Measurements from ENCODE around the gene SARDH. TPM values are rescaled to one million over a fixed set of nuclear protein-coding genes. Genes with fewer than 3 reads are reported as not detected.

Gene SARDH
- total RNA-seq, 4 donors from 2014 or later, result 2.9 to 16.4 (median 5.9) TPM

DNA sequence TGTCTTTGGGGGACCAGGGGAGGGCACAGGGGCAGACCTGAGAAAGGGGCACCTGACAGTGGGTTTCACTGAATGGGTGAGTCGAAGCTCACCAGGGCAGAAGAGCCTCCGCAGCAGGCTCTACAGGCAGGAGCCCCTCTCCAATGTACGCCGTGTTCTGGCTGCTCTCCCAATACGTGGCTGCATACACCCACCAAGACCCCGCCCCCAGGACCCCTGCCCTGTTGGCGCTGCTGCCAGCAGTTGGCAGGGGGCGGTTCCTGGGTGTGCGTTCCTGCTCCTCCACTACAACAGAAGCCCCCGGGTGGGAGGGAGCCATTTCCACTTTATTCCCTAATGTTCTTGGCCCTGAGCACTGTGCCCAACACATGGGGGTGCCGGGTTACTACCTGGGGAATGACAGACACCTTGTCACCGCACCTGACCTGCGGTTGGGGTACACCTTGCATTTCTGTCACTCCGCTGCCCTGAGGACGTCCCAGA, 30.3 kb downstream of the SARDH start:
- Histone ChIP-seq H3K9me3 (no peaks in the 10 kb centered on the region), H3K27ac (peak overlapping the region in 3 of 4 donors; percentile 53 to 74 (median 71)), H3K4me1 (peaks cover 0 to 32% (median 5%) of the 10 kb centered on the region in 4 donors), H3K36me3 (peaks cover 0 to 12% (median 0%) of the 10 kb centered on the region in 3 donors), H3K27me3 (no peaks in the 10 kb centered on the region), H3K4me3 (no peak overlapping the region)
- no peak for TF ChIP-seq POLR2A (IDR thresholded peaks at IDR 0.05)
- no peak for TF ChIP-seq EP300 (IDR thresholded peaks at IDR 0.05)
- DNase-seq (ENCODE audit: low spot score in 2 of 2), result no peak
- 75 to 80% methylated on average over 15 of the region's 15 CpGs for WGBS, 2 donors

DNA sequence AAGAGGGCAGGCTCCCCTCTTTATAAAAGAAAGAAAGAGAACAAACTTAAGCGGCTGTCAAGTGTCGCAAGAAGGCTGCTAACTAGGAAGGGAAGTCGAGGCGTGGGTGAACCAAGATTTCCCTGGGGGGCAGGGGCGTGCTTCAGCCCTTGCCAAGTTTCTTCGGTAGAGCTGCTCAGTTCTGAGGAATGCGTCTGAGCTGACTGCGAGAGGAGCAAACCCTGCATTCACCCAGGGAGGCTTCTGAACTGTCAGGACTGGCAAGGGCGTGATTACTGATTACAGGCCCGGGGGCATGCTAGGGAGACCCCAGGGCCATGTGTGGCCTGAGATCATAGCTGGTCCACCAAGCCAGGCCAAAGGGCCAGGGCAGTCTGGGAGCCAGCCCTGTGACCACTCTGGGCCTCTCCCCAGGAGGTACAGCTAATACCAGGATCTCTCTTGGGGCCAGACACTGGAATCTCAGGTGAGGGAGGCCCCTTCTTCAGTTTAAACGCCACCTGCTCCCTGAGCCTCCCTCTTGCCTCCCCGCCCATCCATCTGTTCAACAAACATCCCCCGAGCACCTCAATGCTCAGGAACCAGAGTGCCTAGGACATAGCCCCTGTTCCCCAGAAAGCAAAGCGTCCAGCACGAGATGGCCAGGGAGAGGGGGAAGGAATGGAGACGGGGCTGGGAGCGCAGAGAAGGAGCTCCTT, 30.9 kb downstream of the SARDH start:
- peaks cover 0 to 38% (median 10%) of the 10 kb centered on the region in 4 donors for H3K4me1 ChIP-seq
- H3K9me3 ChIP-seq, result no peaks in the 10 kb centered on the region
- H3K36me3 ChIP-seq, result peaks cover 0 to 7% (median 0%) of the 10 kb centered on the region in 3 donors
- peak in 1 of 2 donors; percentile 40 for DNase-seq (ENCODE audit: low spot score in 2 of 2)
- WGBS, 2 donors, result 58 to 62% methylated on average over 17 of the region's 17 CpGs
- peak overlapping the region; percentile 42 to 78 (median 64) for H3K27ac ChIP-seq
- TF ChIP-seq POLR2A (IDR thresholded peaks at IDR 0.05) (no peak), EP300 (IDR thresholded peaks at IDR 0.05) (peak in 1 of 2 donors; percentile 36)
- H3K4me3 ChIP-seq, result no peak overlapping the region
- peaks cover 0 to 5% of the 10 kb centered on the region in 2 donors for H3K27me3 ChIP-seq

DNA sequence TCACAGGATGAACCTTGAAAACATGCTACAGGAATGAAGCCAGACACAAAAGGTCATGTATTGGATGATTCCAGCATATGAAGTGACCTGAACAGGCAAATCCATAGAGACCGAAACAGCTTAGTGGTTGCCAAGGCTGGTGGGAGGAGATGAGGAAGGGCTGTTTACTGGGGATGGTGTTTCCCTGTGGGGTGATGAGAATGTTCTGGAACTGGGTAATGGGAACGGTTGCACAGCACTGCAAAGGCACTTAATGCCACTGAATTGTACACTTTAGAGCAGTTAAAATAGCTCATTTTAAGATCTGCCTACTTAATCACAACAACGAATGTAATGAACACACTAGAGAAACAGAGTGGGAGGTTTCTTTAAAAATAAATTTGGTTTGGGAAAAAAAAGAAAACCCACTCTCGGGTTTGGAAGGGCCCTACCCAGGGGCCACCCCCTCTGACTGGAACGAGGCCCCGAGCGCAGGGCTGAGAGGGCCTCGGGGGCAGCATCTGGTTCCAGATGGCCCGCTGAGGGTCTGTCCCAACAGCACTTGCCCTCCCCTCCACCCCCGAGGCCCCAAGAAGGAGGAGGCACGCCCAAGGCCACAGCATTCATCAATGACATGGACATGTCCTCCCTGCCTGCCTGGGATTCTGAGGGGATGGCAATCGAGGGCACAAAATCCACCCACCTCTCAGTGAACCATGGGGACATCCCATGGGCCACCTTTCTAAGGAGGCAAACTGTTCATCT, 31.7 kb downstream of the SARDH start:
- peaks cover 0 to 40% (median 14%) of the 10 kb centered on the region in 4 donors for H3K4me1 ChIP-seq
- TF ChIP-seq, protein P1, sequence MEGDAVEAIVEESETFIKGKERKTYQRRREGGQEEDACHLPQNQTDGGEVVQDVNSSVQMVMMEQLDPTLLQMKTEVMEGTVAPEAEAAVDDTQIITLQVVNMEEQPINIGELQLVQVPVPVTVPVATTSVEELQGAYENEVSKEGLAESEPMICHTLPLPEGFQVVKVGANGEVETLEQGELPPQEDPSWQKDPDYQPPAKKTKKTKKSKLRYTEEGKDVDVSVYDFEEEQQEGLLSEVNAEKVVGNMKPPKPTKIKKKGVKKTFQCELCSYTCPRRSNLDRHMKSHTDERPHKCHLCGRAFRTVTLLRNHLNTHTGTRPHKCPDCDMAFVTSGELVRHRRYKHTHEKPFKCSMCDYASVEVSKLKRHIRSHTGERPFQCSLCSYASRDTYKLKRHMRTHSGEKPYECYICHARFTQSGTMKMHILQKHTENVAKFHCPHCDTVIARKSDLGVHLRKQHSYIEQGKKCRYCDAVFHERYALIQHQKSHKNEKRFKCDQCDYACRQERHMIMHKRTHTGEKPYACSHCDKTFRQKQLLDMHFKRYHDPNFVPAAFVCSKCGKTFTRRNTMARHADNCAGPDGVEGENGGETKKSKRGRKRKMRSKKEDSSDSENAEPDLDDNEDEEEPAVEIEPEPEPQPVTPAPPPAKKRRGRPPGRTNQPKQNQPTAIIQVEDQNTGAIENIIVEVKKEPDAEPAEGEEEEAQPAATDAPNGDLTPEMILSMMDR (IDR thresholded peaks at IDR 0.05), result no peak
- TF ChIP-seq EP300 (IDR thresholded peaks at IDR 0.05), result no peak
- TF ChIP-seq POLR2A (IDR thresholded peaks at IDR 0.05), result no peak
- DNase-seq (ENCODE audit: low spot score in 2 of 2), result no peak
- H3K27me3 ChIP-seq, result peaks cover 0 to 12% of the 10 kb centered on the region in 2 donors
- WGBS, 2 donors, result 47 to 48% methylated on average over 12 of the region's 12 CpGs
- H3K9me3 ChIP-seq, result no peaks in the 10 kb centered on the region
- peaks cover 0 to 3% (median 0%) of the 10 kb centered on the region in 3 donors for H3K36me3 ChIP-seq
- H3K4me3 ChIP-seq, result no peak overlapping the region
- H3K27ac ChIP-seq, result peak overlapping the region in 3 of 4 donors; percentile 40 to 78 (median 74)

DNA sequence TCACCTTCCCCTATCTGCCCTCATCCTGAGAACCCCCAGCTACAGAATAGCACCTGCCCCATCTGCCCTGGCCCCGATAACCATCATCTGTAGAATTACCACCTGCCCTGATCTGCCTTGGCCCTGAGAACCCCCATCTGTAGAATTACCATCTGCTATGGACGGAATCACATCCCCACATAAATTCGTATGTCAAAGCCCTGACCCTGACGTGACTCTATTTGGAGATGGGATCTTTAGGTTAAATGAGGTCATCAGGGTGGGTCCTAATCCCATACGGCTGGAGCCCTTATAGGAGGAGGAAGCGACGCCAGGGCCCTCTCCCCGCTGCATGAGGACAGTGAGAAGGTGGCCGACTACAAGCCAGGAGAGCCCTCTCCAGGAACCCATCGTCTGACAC, 32.6 kb downstream of the SARDH start:
- no peak overlapping the region for H3K4me3 ChIP-seq
- WGBS, 2 donors, result 85 to 92% methylated on average over 10 of the region's 10 CpGs
- no peak for DNase-seq (ENCODE audit: low spot score in 2 of 2)

DNA sequence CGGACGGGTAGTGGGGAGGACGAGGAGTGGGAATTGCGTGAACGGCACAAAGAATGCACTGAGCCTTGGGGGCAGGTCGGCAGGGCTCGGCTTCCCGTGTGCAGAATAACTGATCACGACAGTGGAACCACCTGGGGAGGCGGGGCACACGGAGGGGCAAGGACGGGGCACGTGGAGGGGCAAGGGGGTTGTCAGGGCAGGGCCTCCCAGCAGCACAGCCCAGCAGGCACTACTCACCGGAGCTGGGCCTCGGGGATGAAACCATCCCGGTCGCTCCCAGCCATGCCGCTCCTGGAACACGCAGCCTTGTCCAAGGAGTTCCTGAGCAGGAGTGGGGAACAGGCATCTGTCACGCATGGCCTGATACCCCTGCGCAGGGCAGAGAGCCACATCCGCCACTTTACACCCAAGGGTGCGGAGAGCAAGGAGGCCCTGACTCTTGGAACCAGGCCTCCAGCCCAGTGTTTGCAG, 33.4 kb downstream of the SARDH start:
- DNase-seq (ENCODE audit: low spot score in 2 of 2), result no peak
- Histone ChIP-seq H3K36me3 (peaks cover 0 to 6% (median 0%) of the 10 kb centered on the region in 3 donors), H3K27me3 (peaks cover 0 to 17% of the 10 kb centered on the region in 2 donors), H3K9me3 (no peaks in the 10 kb centered on the region), H3K27ac (no peak overlapping the region), H3K4me1 (peaks cover 0 to 40% (median 14%) of the 10 kb centered on the region in 4 donors), H3K4me3 (no peak overlapping the region)
- TF ChIP-seq EP300 (IDR thresholded peaks at IDR 0.05) (no peak), POLR2A (IDR thresholded peaks at IDR 0.05) (no peak)
- TF ChIP-seq, protein P1 (IDR thresholded peaks at IDR 0.05), result no peak
- WGBS, 2 donors, result 82 to 85% methylated on average over 20 to 23 of the region's 23 CpGs

More for the DNA sequence above, 32.6 kb downstream of the SARDH start:
- Histone ChIP-seq H3K27me3 (peaks cover 0 to 17% of the 10 kb centered on the region in 2 donors), H3K36me3 (no peaks in the 10 kb centered on the region), H3K4me1 (peaks cover 0 to 40% (median 14%) of the 10 kb centered on the region in 4 donors), H3K9me3 (no peaks in the 10 kb centered on the region), H3K27ac (no peak overlapping the region)
- TF ChIP-seq, protein P1 (IDR thresholded peaks at IDR 0.05), result no peak
- TF ChIP-seq EP300 (IDR thresholded peaks at IDR 0.05) (no peak), POLR2A (IDR thresholded peaks at IDR 0.05) (no peak)

All from tibial nerve (tissue), 4 donors.